ENCODE results near the gene DIPK1A.

Gene DIPK1A

DNA sequence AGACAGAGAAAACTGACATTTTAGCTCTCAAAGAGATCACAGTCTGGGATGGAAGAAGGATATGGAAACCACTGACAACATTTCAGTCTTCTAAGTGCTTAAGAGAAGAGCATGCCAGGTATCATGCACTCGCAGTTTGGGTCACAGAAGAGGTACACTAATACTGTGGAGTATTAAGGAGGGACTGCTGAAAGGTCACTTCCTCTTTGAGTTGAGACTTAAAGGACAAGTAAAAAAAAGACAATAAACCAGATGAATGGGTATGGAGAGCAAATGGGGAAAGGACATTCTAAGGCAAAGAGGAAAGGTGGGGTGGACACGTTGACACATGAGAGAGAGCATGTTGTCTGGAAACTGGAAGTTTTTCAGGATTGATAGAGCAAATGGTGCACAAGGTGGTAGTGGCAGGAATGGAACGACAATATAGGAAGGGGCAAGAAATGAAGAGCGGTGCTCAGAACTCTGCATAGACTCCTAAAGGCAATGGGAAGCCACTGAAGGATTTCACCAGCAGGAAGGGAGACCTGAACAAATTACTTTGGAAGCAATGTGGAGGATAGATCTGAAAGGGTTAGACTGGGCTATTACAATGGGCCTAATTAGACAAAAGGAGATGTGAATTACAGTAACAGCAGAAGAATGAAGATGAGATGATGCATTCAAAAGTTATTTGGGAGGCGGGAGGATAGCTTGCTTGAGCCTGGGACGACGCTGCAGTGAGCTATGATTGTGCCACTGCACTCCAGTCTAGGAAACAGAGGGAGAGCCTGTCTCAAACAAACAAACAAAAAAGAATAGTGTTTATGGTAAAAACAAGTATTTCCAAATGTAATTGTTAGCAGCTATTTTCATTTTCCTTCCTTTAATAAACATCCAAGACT, 11.1 kb downstream of the DIPK1A start:
- no peak for DNase-seq

DNA sequence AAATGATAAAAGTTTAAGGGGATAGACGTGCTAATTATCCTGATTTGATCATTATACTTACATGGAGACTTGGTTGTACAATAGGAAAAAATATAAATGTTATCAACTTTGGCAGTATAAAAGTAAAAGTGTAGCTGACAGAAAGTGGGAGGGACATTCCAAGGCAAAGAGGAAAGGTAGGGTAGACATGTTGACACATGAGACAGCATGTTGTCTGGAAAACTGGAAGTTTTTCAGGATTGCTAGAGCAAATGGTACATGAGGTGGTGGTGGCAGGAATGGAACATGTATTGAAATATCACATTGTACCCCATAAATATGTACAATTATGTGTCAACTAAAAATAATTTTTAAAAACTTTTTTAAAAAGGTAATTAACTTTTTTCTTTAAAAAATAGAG, 13.2 kb downstream of the DIPK1A start:
- DNase-seq = no peak

DNA sequence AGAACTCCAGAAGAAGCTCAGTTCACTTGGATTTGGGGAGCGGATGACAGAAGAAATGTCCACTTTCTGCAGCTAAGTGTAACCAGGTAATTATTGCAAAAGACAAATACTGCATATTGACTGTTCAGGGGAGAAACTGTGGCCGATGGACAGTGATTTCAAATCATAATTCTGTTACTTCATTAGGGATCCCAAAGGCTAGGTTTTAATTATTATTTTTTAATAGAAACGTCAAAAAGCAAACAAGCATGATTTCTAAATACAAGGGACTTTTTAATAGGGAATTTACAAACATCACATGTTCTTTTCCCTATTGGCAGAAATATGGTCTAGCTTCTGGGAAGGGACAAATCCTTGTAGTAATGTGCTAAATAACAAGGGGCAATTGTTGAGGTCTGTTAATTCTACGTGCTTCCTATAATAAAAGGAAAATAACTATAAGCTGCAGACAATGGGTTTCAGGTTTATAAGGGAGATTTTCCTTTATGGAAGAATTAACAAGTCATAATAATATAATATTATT, 15.5 kb downstream of the DIPK1A start:
- DNase-seq = no peak

DNA sequence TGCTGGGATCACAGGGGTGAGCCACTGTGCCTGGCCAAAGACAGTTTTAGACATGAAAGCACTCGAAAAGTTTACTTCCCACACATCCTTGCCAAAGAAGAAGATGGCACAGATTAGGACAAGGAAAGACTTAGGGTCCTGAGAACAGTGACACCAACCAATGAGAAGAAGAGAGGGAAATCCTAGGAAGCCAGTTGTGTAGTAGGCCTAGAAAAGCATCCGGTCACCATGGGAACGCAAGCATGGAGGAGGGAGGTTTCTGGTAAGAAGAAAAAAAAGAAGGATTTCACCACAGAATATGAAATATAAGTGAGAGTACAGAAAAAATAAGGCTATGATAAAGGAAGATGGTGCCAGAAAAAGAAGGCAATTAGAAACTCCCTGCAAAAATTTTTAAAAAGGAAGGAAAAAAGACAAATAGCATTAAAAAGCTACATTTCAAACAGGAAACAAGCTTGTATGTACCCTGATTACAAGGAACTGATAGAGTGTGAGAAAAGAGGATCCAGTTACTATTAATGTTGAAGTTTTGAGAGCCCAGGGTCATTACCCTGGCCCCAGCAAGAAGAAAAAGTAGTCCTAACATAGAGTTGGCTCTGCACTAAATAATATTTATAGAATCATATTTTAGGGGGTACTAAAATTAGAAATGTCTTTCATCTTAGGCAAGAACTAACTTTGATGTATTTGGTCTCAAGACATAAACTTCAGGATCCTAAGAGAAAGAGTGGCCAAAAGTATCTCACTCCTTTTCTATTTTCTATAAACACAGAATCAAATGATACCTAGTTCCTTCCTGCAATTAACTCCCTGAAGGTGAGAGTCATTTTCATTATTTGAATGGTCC, 16.1 kb downstream of the DIPK1A start:
- DNase-seq = no peak

DNA sequence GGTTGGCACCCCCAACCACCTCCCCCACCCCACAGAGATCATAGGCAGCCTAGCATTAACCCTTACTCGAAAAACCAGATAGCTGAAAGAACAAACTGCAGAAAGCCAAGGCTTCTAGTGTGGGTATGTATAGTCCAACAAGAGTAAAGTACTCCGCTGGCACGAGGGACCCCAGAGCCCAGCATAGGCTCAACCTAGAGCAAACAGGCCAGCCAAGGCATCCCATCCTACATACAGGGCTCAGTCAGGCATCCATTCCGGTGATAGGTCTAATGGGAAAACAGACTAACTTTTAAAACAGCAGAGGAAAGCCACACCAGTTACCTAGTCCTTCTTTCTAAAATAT, 17.8 kb downstream of the DIPK1A start:
- no peak for DNase-seq

DNA sequence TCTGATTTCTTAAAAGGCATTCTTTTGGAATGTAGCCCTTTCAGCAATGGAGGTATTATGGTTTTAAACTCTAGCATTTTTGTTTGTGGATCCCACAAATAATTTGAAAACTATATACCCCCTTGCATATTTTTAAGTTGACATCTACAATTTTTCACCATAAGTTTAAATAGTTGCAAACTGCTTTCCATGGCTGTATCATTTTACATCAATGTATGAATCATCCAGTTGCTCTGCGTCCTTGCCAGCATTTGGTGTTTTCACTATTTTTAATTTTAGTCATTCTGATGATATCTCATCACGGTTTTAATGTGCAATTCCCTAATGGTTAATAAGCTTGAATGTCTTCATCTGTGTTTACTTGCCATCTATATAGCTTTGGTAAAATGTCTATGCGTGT, 20.7 kb downstream of the DIPK1A start:
- no peak for DNase-seq

DNA sequence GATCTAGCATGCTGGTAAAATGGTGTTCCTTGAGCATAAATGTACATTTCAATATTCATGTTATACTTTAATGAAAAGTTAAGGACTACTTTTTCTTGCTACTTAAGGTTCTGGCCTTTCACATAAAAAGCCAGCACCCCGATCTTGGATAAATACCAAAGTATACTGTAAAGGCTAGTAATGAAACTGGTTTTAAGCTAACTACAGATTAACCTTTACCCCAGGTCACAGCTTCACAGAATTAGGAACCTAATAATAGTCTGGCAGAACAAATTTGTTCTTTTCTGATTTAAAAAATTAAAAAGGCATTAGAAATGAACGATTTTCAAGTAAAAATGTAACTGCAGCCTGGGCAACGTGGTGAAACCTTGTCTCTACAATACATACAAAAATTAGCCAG, 23.5 kb downstream of the DIPK1A start:
- DNase-seq = no peak

DNA sequence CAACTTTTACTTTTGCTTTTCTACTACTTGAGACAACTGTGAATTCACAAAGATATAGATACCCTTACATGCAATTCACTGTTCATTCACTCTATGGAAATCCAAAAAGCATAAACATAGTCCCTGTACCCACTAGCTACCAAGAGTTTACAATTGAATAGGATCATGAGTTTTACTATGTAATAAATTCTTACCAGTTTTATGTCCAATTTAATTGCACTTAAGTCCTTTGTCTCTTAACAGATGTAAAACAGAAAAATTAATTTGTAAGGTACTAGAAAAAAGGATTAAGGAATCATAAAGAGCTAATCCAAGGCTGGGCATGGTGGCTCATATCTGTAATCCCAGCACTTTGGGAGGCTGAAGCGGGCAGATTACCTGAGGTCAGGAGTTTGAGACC, 24.4 kb downstream of the DIPK1A start:
- no peak for DNase-seq

DNA sequence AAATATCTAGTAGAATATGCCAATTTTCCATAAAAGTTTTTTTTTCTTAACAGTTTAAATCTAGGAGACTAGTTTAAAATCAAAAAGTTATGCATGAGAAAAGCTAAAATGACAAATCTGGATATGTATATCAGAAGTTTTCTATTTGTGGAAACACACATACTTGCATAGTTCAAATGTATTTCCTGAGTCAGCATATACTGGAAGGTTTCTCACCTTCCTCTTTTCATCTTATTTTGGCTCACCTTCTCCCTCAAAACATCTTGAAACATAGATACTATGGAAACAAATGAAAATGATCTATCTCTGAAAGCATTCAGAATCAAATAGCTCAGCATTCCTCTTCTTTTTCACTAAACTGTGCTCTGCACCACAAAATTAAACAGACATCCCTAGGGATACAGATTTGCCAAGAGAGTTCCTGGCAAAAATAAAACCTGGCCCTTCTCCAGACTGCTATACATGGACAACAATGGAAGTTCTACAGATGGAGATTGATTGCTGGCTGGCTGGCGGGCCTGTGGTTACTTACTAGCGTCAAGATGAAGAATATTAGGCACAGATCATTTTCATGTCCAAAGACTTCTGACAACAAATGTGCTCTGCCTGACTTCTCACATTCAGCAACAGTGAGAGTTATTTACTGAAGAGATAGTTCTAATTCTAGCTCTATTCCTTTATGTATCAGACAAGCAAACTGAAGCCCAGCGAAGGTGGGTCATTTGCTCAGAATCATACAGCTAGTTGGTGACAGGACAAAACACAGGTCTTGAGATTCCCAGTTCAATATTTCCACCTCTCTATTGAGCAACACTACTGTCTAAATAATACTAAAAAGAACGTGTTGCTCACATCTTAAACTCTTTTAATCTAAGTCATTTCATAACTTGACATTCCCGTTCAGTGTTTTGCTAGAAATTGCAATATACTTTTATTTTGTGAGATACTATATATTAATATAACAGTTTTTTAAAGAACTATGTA, 26.6 kb downstream of the DIPK1A start:
- peak; percentile 79 for DNase-seq

DNA sequence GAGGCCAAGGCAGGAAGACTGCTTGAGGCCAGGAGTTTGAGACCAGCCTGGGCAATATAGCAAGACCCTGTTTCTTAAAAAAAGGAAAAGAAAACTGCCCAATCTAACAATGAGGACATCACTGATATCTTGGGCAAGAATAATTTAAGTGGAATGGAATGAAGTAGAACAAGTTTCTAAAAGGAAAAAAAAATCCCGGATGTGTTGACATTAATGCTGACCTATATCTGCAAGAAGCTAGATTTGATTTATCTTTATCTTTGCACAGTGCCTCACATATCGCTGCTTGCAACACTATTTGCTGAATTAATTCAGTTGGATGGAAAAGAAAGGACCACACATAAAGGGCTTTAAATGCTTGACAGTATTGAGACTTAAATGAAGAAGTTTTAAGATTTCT, 27.8 kb downstream of the DIPK1A start:
- no peak for DNase-seq

DNA sequence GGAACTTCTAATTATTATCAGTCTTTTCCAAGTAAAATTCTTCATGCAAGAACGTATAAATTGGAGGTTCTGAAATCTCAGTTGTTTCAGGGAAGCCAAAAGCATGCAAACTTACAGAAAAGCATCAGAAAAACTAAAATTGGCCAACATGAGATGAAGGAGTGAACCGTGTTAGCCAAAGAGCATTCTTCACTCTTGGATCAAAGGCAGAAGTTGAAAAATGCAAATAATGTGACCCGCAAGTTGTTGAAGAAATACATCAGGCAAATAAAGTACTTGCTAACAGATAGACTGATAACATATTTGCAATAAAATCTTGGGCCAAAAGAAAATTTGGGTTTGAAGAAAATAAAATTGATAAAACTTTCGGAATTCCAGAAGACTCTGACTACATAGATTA, 29.6 kb downstream of the DIPK1A start:
- DNase-seq = no peak

DNA sequence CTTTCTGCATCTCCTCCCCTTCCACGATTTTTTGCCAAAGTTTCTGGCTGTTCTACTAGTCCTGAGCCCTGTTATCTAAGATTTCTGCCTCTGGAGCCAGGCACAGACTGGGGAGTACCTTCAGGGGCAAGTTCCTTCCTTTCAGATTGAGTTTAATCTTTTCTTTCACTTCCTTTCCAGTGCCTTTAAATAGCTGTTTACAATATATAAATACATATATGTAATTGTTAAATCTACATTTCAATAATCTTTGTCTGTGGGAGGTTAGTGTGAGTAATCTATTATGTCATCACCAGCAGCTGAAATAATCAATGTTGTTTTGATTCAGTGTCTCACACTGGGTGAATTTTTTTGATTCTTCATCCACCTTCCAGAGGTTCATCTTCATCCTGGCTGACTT, 31.8 kb downstream of the DIPK1A start:
- DNase-seq = no peak

DNA sequence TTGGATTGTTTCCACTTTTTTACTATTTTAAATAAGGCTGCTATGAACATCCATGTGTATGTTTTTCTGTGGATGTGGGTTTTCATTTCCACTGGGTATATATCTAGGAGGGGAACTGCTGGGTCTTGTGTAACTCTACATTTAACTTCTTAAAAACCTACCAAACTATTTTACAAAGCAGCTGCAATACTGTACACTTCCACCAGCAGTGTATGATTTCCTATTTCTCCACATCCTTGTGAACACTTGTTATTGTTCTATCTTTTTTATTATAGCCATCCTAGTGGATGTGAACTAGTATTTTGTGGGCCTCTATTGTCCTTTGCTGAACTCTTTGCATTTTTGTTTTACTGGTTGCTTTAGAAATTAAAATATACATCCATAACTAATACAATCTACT, 33.4 kb downstream of the DIPK1A start:
- no peak for DNase-seq

DNA sequence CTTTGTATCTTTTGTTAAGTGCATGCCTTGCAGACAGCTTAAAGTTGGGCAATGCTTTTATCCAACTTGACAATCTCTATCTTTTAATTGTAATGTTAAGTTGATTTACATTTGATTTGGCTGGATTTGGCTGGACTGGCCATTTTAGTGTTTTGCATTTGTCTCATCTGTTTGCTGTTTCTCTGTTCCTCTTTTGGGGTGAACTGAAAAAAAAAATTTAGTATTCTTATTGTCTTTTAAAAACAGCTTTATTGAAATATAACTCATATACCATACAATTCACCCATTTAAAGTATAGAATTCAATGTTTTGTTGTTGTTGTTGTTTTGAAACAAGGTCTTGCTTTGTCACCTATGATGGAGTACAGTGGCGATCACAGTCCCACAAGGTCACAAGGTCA, 34.4 kb downstream of the DIPK1A start:
- DNase-seq = no peak

DNA sequence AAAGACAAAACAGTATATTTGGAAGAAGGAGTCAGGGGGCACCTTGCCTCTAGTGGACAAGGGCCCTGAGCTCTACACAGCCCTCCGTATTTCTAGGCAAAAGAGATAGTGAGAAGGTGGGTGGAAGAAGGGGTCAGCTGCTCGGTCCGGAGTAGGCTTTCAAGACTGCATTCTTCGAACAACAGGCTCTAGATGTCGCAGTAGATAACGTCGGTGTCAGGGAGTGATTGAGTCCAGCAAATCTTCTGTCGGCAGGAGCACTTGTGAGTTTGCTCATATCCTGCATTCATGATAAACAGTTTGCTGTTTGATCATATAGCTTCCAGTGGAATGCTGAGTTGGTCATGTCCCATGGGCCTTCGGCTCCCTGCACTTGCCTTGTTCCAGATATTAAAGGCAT, 36.8 kb downstream of the DIPK1A start:
- DNase-seq = no peak

DNA sequence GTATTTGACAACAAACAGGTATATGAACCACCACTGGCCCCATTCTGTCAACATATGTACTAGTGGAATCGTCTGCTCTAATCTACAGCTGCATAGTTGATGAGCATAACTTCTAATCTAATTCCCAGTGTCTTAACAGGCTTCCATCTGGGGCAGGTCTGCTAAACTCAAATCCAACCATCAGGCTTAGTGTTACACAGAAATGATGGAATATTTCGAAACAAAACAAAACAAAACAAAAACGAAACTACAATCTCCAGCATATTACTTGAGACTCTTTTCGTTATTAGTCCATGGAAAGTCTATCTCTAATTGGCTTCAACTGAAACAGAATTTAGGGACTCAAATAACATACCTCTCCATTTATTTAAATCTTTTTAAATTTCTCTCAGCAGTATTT, 37.6 kb downstream of the DIPK1A start:
- no peak for DNase-seq

DNA sequence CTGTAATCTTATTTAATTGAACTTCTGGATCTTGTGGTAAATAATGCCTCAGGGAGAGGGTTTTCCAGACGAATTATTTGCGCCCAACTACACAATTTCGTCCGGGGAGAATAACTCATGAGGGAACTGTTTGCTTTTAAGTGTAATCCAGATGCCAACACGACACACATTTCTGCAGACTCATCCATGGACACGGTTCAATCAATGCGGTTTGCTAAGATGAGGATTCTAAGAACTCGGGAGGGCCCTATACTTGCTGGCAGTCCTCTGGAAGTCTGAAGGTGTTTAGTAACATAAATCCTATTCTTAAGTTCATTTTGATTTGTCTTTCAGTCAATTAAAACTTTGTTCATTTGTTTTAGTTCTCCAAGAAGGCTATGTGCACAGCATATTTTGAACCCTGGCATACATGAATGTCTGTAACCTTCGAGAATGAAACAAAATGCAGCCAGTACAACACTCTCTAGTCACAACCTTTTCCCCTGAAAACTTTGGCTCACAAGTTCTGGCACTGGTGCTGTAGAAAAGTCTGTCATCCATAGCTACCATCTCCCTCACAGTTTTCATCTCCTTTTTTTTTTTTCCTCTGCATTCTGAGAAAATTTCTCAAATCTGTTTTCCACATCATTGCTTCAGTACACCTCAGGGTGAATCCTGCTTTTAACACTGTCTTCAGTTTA, 38.8 kb downstream of the DIPK1A start:
- no peak for DNase-seq

DNA sequence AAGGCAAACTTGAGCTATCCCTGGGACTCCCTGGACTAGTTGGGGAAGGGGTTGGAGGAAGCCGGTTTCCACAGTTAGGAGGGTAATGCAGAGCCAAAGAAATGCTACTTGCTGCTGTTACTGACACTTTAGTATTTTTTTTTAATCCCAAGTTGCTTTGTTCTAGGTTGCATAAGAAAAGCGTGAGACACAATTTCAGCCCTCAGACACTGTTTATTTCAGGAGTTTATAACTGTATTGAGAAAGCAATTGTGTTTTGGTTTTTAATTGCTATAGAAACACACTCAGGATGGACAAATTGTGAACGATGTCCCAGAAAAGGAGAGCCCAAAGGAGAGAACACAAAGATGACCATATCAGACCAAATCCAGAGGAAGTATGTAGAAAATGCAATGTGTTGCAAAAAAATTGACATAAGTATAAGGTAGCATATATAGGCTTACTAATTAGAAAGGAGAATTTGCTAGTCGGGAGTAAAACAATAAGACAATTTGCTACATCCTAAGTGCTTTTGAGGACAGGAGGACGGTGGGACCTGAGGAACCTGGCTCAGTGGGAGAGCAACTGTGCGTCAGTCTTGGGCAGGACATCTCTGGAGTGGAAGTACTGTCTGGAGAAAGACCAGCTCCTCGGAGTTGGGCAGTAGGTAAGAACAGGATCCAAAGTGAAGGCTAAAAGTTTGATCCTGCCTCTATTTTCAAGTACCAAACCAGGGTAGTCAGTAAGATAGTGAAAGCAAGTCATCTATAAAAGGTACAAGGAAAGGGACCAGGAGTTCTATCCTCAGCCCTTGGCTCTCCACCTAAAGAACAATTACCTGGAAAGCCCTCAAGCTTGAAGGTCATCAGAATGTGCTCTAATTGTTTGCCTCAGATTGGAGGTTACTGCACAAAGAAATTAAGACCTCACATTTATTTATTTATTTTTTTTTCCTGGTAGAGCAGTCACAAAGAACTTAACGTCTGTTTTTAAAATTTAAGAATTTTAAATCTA, 39.9 kb downstream of the DIPK1A start:
- no peak for DNase-seq

DNA sequence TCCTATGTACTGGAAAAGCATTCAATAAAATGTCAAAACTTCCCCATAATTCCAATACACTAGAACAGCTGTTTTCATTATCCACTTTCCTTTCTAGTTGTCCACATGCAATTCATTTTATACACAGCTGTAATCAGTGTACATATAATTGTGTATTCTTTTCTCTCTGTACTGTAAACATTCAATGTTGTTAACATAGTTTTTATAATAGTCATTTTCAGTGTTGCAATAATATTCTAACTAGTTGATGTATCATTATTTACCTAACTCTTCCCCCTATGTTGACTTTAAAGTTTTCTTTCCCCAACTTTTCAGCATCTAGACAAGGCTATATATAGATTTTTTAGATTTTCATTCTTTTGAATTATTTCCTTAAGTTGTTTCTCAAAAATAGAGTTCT, 44.4 kb downstream of the DIPK1A start:
- DNase-seq = no peak

DNA sequence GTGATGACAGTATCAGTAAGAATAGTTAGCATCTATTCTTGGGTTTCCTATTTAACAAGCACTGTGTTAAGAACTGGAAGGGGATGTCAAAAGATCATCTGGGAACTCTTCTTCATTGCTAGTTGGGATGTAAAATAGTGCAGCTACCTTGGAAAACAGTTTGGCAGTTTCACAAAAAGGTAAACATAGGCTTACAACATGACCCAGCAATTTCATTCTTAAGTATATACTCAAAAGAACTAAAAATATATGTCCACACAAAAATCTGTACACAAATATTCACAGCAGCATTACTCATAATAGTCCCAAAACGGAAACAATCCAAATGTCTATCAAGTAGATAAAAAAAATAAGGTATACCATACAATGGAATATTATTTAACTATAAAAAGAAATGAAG, 45.7 kb downstream of the DIPK1A start:
- no peak for DNase-seq
